ENCODE measurements around the gene DNAJA3.
"Not testable (repeated sequence)": the region's sequence is repeated elsewhere in the genome, so short reads cannot be mapped to it uniquely, and the experiment has no call there.

The DNAJA3 gene

GRCh38 chr16:4389051-4389955 is 36.4 kb upstream of the DNAJA3 start:
- Histone ChIP-seq H3K9me3 (ENCODE audit: control insufficient read depth in 1 of 2, low read length in 2 of 2) (no peaks in the 10 kb centered on the region), H3K27ac (ENCODE audit: low read length) (no peak overlapping the region), H3K4me1 (ENCODE audit: control insufficient read depth in 1 of 2, insufficient read depth in 2 of 2, low read length in 2 of 2) (peaks cover 0 to 18% of the 10 kb centered on the region in 2 donors), H3K4me3 (ENCODE audit: low read depth in 1 of 2, low read length in 2 of 2) (no peak overlapping the region), H3K36me3 (ENCODE audit: control insufficient read depth in 1 of 2, insufficient read depth in 2 of 2, low read length in 2 of 2) (peaks cover 7 to 36% of the 10 kb centered on the region in 2 donors), H3K27me3 (ENCODE audit: low read depth, low read length) (no peaks in the 10 kb centered on the region)

- Histone ChIP-seq H3K27me3 (ENCODE audit: low read depth, low read length) (no peaks in the 10 kb centered on the region), H3K4me3 (ENCODE audit: low read depth in 1 of 2, low read length in 2 of 2) (no peak overlapping the region), H3K36me3 (ENCODE audit: control insufficient read depth in 1 of 2, insufficient read depth in 2 of 2, low read length in 2 of 2) (peaks cover 15 to 44% of the 10 kb centered on the region in 2 donors), H3K9me3 (ENCODE audit: control insufficient read depth in 1 of 2, low read length in 2 of 2) (no peaks in the 10 kb centered on the region), H3K4me1 (ENCODE audit: control insufficient read depth in 1 of 2, insufficient read depth in 2 of 2, low read length in 2 of 2) (peaks cover 0 to 22% of the 10 kb centered on the region in 2 donors), H3K27ac (ENCODE audit: low read length) (no peak overlapping the region)
Observed at GRCh38 chr16:4390266-4391260, 35.1 kb upstream of the DNAJA3 start.

GRCh38 chr16:4391631-4392381 is 33.9 kb upstream of the DNAJA3 start:
- Histone ChIP-seq H3K9me3 (ENCODE audit: control insufficient read depth in 1 of 2, low read length in 2 of 2) (no peaks in the 10 kb centered on the region), H3K4me1 (ENCODE audit: control insufficient read depth in 1 of 2, insufficient read depth in 2 of 2, low read length in 2 of 2) (peaks cover 0 to 22% of the 10 kb centered on the region in 2 donors), H3K36me3 (ENCODE audit: control insufficient read depth in 1 of 2, insufficient read depth in 2 of 2, low read length in 2 of 2) (peaks cover 19 to 37% of the 10 kb centered on the region in 2 donors), H3K27ac (ENCODE audit: low read length) (no peak overlapping the region), H3K4me3 (ENCODE audit: low read depth in 1 of 2, low read length in 2 of 2) (no peak overlapping the region), H3K27me3 (ENCODE audit: low read depth, low read length) (no peaks in the 10 kb centered on the region)

- peaks cover 0 to 22% of the 10 kb centered on the region in 2 donors for H3K4me1 ChIP-seq (ENCODE audit: control insufficient read depth in 1 of 2, insufficient read depth in 2 of 2, low read length in 2 of 2)
- no peak overlapping the region for H3K4me3 ChIP-seq (ENCODE audit: low read depth in 1 of 2, low read length in 2 of 2)
- H3K36me3 ChIP-seq (ENCODE audit: control insufficient read depth in 1 of 2, insufficient read depth in 2 of 2, low read length in 2 of 2): peaks cover 14 to 34% of the 10 kb centered on the region in 2 donors
- H3K9me3 ChIP-seq (ENCODE audit: control insufficient read depth in 1 of 2, low read length in 2 of 2): no peaks in the 10 kb centered on the region
- H3K27ac ChIP-seq (ENCODE audit: low read length): no peak overlapping the region
- no peaks in the 10 kb centered on the region for H3K27me3 ChIP-seq (ENCODE audit: low read depth, low read length)
Observed at GRCh38 chr16:4392382-4393239, 33.1 kb upstream of the DNAJA3 start.

GRCh38 chr16:4393240-4393600 is 32.4 kb upstream of the DNAJA3 start:
- no peaks in the 10 kb centered on the region for H3K9me3 ChIP-seq (ENCODE audit: control insufficient read depth in 1 of 2, low read length in 2 of 2)
- peaks cover 14 to 28% of the 10 kb centered on the region in 2 donors for H3K36me3 ChIP-seq (ENCODE audit: control insufficient read depth in 1 of 2, insufficient read depth in 2 of 2, low read length in 2 of 2)
- no peak overlapping the region for H3K27ac ChIP-seq (ENCODE audit: low read length)

GRCh38 chr16:4393850-4394249 is 31.8 kb upstream of the DNAJA3 start:
- H3K4me3 ChIP-seq (ENCODE audit: low read depth in 1 of 2, low read length in 2 of 2); H3K9me3 ChIP-seq (ENCODE audit: control insufficient read depth in 1 of 2, low read length in 2 of 2); H3K27me3 ChIP-seq (ENCODE audit: low read depth, low read length); H3K27ac ChIP-seq (ENCODE audit: low read length): not testable (repeated sequence)
- peaks cover 0 to 22% of the 10 kb centered on the region in 2 donors for H3K4me1 ChIP-seq (ENCODE audit: control insufficient read depth in 1 of 2, insufficient read depth in 2 of 2, low read length in 2 of 2)
- peaks cover 14 to 23% of the 10 kb centered on the region in 2 donors for H3K36me3 ChIP-seq (ENCODE audit: control insufficient read depth in 1 of 2, insufficient read depth in 2 of 2, low read length in 2 of 2)

More at GRCh38 chr16:4393240-4393600, 32.4 kb upstream of the DNAJA3 start:
- H3K4me3 ChIP-seq (ENCODE audit: low read depth in 1 of 2, low read length in 2 of 2): no peak overlapping the region
- peaks cover 0 to 22% of the 10 kb centered on the region in 2 donors for H3K4me1 ChIP-seq (ENCODE audit: control insufficient read depth in 1 of 2, insufficient read depth in 2 of 2, low read length in 2 of 2)
- no peaks in the 10 kb centered on the region for H3K27me3 ChIP-seq (ENCODE audit: low read depth, low read length)

- H3K9me3 ChIP-seq (ENCODE audit: control insufficient read depth in 1 of 2, low read length in 2 of 2): no peaks in the 10 kb centered on the region
- H3K4me1 ChIP-seq (ENCODE audit: control insufficient read depth in 1 of 2, insufficient read depth in 2 of 2, low read length in 2 of 2): peaks cover 0 to 22% of the 10 kb centered on the region in 2 donors
- peaks cover 16 to 19% of the 10 kb centered on the region in 2 donors for H3K36me3 ChIP-seq (ENCODE audit: control insufficient read depth in 1 of 2, insufficient read depth in 2 of 2, low read length in 2 of 2)
- H3K27me3 ChIP-seq (ENCODE audit: low read depth, low read length): no peaks in the 10 kb centered on the region
- H3K27ac ChIP-seq (ENCODE audit: low read length): no peak overlapping the region
- no peak overlapping the region for H3K4me3 ChIP-seq (ENCODE audit: low read depth in 1 of 2, low read length in 2 of 2)
Observed at GRCh38 chr16:4395055-4395726, 30.5 kb upstream of the DNAJA3 start.

- H3K4me3 ChIP-seq (ENCODE audit: low read depth in 1 of 2, low read length in 2 of 2): no peak overlapping the region
- H3K27me3 ChIP-seq (ENCODE audit: low read depth, low read length): no peaks in the 10 kb centered on the region
- peaks cover 13 to 16% of the 10 kb centered on the region in 2 donors for H3K36me3 ChIP-seq (ENCODE audit: control insufficient read depth in 1 of 2, insufficient read depth in 2 of 2, low read length in 2 of 2)
- H3K27ac ChIP-seq (ENCODE audit: low read length): no peak overlapping the region
- no peaks in the 10 kb centered on the region for H3K9me3 ChIP-seq (ENCODE audit: control insufficient read depth in 1 of 2, low read length in 2 of 2)
- peaks cover 0 to 9% of the 10 kb centered on the region in 2 donors for H3K4me1 ChIP-seq (ENCODE audit: control insufficient read depth in 1 of 2, insufficient read depth in 2 of 2, low read length in 2 of 2)
Observed at GRCh38 chr16:4399001-4399730, 26.5 kb upstream of the DNAJA3 start.

- Histone ChIP-seq H3K9me3 (ENCODE audit: control insufficient read depth in 1 of 2, low read length in 2 of 2) (no peaks in the 10 kb centered on the region), H3K4me1 (ENCODE audit: control insufficient read depth in 1 of 2, insufficient read depth in 2 of 2, low read length in 2 of 2) (peaks cover 0 to 5% of the 10 kb centered on the region in 2 donors), H3K27ac (ENCODE audit: low read length) (no peak overlapping the region), H3K27me3 (ENCODE audit: low read depth, low read length) (no peaks in the 10 kb centered on the region), H3K4me3 (ENCODE audit: low read depth in 1 of 2, low read length in 2 of 2) (no peak overlapping the region), H3K36me3 (ENCODE audit: control insufficient read depth in 1 of 2, insufficient read depth in 2 of 2, low read length in 2 of 2) (peaks cover 9 to 23% of the 10 kb centered on the region in 2 donors)
Observed at GRCh38 chr16:4401094-4401501, 24.6 kb upstream of the DNAJA3 start.
